Brain microvascular endothelial cell (primary cell): ENCODE results near the gene HOGA1.
"Not testable (repeated sequence)": the region's sequence is repeated elsewhere in the genome, so short reads cannot be mapped to it uniquely, and the experiment has no call there.

Experiments used
- DNase-seq: peaks from one replicate; pipeline ENCODE4 v3.0.0-alpha.2; 2020
- H3K27ac ChIP-seq: fragments of 250-450 bp; sonication (Bioruptor Pico); 2 replicates; pipeline ENCODE4 v1.5.1; 2020; ENCODE audit warnings: mild to moderate bottlenecking, moderate library complexity
- H3K27me3 ChIP-seq: fragments of 250-450 bp; sonication (Bioruptor Pico); replicated peaks from 2 replicates; pipeline ENCODE4 v1.5.1; 2020; ENCODE audit warnings: mild to moderate bottlenecking
- H3K36me3 ChIP-seq: fragments of 250-450 bp; sonication (Bioruptor Pico); replicated peaks from 2 replicates; pipeline ENCODE4 v1.5.1; 2020; ENCODE audit warnings: mild to moderate bottlenecking
- H3K4me3 ChIP-seq: 2 replicates; pipeline ENCODE4 v1.5.1; 2011; ENCODE audit warnings: low read depth, mild to moderate bottlenecking, control low read depth, low read length, moderate library complexity
- in situ Hi-C: cut with HindIII; loops from 2 replicates; pipeline ENCODE4 v1.10.0; 2017; ENCODE audit warnings: low sequenced_read_pairs, low pct_ligation_motif_present
- TF ChIP-seq, protein P1 (sequence below): IDR thresholded peaks from 2 replicates; pipeline ENCODE4 v1.5.1; 2011; ENCODE audit warnings: low read depth, mild to moderate bottlenecking, moderate library complexity, low read length, control low read depth, inconsistent platforms; ENCODE audit errors: missing control alignments

Gene HOGA1

DNA sequence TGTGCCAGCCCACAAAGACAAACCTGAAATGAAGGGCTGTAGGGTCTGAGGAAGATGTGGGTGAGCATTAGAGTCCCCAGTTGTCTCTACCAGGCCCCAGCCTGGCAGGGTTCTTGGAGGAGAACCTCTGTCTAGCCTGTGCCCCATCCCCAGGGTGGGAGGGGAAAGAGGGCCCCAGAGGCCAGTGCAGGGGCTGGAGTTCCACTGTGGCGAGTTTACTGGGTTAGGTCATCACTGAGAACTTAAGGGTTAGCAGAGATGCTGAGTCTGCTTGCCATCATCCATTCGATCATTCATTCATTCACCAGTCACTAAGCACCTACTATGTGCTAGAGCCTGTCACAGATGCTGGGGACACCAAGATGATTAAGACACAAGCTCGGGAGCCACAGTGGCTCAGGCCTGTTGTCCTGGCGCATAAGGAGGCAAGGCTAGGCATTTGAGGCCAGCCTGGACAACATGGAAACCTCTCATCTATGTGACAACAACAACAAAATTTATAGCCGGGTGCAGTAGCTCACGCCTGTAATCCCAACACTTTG lies 9.0 kb upstream of the HOGA1 start:
- in situ Hi-C loops: no loop called here
- no peak for DNase-seq
- Histone ChIP-seq H3K36me3 (peaks cover 8% of the 10 kb centered on the region), H3K27ac (no peak overlapping the region), H3K4me3 (no peak overlapping the region), H3K27me3 (no peaks in the 10 kb centered on the region)
- TF ChIP-seq, protein P1, sequence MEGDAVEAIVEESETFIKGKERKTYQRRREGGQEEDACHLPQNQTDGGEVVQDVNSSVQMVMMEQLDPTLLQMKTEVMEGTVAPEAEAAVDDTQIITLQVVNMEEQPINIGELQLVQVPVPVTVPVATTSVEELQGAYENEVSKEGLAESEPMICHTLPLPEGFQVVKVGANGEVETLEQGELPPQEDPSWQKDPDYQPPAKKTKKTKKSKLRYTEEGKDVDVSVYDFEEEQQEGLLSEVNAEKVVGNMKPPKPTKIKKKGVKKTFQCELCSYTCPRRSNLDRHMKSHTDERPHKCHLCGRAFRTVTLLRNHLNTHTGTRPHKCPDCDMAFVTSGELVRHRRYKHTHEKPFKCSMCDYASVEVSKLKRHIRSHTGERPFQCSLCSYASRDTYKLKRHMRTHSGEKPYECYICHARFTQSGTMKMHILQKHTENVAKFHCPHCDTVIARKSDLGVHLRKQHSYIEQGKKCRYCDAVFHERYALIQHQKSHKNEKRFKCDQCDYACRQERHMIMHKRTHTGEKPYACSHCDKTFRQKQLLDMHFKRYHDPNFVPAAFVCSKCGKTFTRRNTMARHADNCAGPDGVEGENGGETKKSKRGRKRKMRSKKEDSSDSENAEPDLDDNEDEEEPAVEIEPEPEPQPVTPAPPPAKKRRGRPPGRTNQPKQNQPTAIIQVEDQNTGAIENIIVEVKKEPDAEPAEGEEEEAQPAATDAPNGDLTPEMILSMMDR: no peak

- H3K27me3 ChIP-seq, H3K27ac ChIP-seq, H3K36me3 ChIP-seq, H3K4me3 ChIP-seq, DNase-seq, in situ Hi-C loops: not testable (repeated sequence)
These were observed 7.7 kb upstream of the HOGA1 start for GRCh38 chr10:97576487-97576886.

DNA sequence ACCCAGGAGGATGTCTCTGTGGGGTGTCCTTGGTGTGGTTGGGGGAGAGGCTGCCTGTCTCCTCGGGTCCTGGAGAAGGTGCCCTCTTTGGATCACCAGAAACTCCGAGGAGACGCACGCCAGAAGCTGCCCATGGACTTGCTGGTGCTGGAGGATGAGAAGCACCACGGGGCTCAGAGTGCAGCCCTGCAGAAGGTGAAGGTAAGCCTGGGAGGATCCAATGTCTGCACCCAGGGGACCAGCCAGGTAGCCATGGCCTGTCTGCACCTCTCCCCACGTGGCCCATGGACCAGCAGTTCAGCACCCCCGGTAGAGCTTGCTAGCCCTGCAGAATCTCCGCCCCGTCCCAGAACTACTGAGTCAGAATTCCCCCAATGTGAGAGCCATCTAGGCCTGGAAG lies 6.5 kb upstream of the HOGA1 start:
- Histone ChIP-seq H3K27ac (no peak overlapping the region), H3K36me3 (no peaks in the 10 kb centered on the region), H3K27me3 (no peaks in the 10 kb centered on the region), H3K4me3 (no peak overlapping the region)
- DNase-seq: no peak
- in situ Hi-C loops: no loop called here
- TF ChIP-seq, protein P1: no peak

GRCh38 chr10:97578171-97578844 lies 5.9 kb upstream of the HOGA1 start:
- in situ Hi-C loops: no loop called here
- H3K27ac ChIP-seq: no peak overlapping the region
- TF ChIP-seq, protein P1: no peak
- H3K36me3 ChIP-seq: no peaks in the 10 kb centered on the region
- peak overlapping the region; percentile 17 for H3K4me3 ChIP-seq
- no peak for DNase-seq
- H3K27me3 ChIP-seq: no peaks in the 10 kb centered on the region

- H3K27ac ChIP-seq: no peak overlapping the region
- in situ Hi-C loops: no loop called here
- no peaks in the 10 kb centered on the region for H3K36me3 ChIP-seq
- no peaks in the 10 kb centered on the region for H3K27me3 ChIP-seq
- no peak for DNase-seq
- no peak overlapping the region for H3K4me3 ChIP-seq
- TF ChIP-seq, protein P1: no peak
These were observed 3.5 kb upstream of the HOGA1 start for GRCh38 chr10:97580421-97581367.

- Histone ChIP-seq H3K27ac (no peak overlapping the region), H3K36me3 (no peaks in the 10 kb centered on the region), H3K4me3 (no peak overlapping the region), H3K27me3 (no peaks in the 10 kb centered on the region)
- DNase-seq: no peak
- in situ Hi-C loops: no loop called here
- TF ChIP-seq, protein P1: no peak
These were observed 2.0 kb upstream of the HOGA1 start for GRCh38 chr10:97582169-97582568.
